K562 (cell line): Measurements from ENCODE around the gene AKT1.

Experiments
- FOSL1 ChIP-seq: fragments of 200-800 bp; sonication (Bioruptor generic); conservative IDR thresholded peaks from 2 replicates; pipeline ENCODE4 v1.6.1; 2016; ENCODE audit warnings: missing genetic modification characterization, missing compliant biosample characterization
- KDM2B ChIP-seq: fragments of 250-450 bp; sonication (Bioruptor Pico); IDR thresholded peaks from 2 replicates; pipeline ENCODE4 v1.8.0; 2021; ENCODE audit warnings: mild to moderate bottlenecking, moderate library complexity
- MAFF ChIP-seq: IDR thresholded peaks from 2 replicates; pipeline ENCODE4 v1.6.1; 2012; ENCODE audit warnings: low read length, improper control_type of control experiment
- MAFK ChIP-seq: IDR thresholded peaks from 2 replicates; pipeline ENCODE4 v1.6.1; 2011; ENCODE audit warnings: low read length, improper control_type of control experiment
- NRF1 ChIP-seq, 2 experiments: fragments of 450-650 bp; IDR thresholded peaks in 1 of 2; conservative IDR thresholded peaks in 1 of 2; 2 replicates each; pipeline ENCODE4 v1.6.1; 2014; ENCODE audit warnings: mild to moderate bottlenecking in 2 of 2
- RAD21 ChIP-seq, 2 experiments: fragments of 250-450 bp in 1 of 2; fragments of 450-650 bp in 1 of 2; sonication (Bioruptor Pico) in 1 of 2; formaldehyde crosslinking in 1 of 2; IDR thresholded peaks in 1 of 2; conservative IDR thresholded peaks in 1 of 2; 2 replicates each; pipeline versions ENCODE4 v1.4.0 to v1.8.0; 2020 to 2022; ENCODE audit warnings: mild to moderate bottlenecking in 2 of 2, moderate library complexity in 1 of 2
- SMAD2 ChIP-seq: fragments of 150-350 bp; IDR thresholded peaks from 2 replicates; pipeline ENCODE4 v1.6.1; 2014; ENCODE audit warnings: low read depth, mild to moderate bottlenecking, low read length
- ZKSCAN3 ChIP-seq: fragments of 250-450 bp; sonication (Bioruptor Pico); IDR thresholded peaks from 2 replicates; pipeline ENCODE4 v1.4.0; 2020
- ZNF146 ChIP-seq: IDR thresholded peaks from one replicate; pipeline ENCODE4 v1.6.1; 2018; ENCODE audit warnings: missing compliant biosample characterization; ENCODE audit not compliant: unreplicated experiment
- ZNF354B ChIP-seq: fragments of 250-450 bp; sonication (Bioruptor Pico); IDR thresholded peaks from 2 replicates; pipeline ENCODE4 v1.4.0; 2020
- TF ChIP-seq, protein P1 (sequence below), 3 experiments: IDR thresholded peaks in 2 of 3; conservative IDR thresholded peaks in 1 of 3; 2 replicates each; pipeline ENCODE4 v1.5.1; 2011 to 2012; ENCODE audit warnings: low read length in 3 of 3, mild to moderate bottlenecking in 3 of 3, control low read depth in 2 of 3, improper control_type of control experiment in 1 of 3, inconsistent platforms in 1 of 3, low read depth in 1 of 3, mixed read lengths in 1 of 3, moderate library complexity in 1 of 3; ENCODE audit not compliant: insufficient read depth in 2 of 3
- TF ChIP-seq, protein P2 (sequence below): sonication (generic); formaldehyde crosslinking; IDR thresholded peaks from 2 replicates; pipeline ENCODE4 v1.5.0; 2020; ENCODE audit warnings: missing genetic modification reagents

DNA sequence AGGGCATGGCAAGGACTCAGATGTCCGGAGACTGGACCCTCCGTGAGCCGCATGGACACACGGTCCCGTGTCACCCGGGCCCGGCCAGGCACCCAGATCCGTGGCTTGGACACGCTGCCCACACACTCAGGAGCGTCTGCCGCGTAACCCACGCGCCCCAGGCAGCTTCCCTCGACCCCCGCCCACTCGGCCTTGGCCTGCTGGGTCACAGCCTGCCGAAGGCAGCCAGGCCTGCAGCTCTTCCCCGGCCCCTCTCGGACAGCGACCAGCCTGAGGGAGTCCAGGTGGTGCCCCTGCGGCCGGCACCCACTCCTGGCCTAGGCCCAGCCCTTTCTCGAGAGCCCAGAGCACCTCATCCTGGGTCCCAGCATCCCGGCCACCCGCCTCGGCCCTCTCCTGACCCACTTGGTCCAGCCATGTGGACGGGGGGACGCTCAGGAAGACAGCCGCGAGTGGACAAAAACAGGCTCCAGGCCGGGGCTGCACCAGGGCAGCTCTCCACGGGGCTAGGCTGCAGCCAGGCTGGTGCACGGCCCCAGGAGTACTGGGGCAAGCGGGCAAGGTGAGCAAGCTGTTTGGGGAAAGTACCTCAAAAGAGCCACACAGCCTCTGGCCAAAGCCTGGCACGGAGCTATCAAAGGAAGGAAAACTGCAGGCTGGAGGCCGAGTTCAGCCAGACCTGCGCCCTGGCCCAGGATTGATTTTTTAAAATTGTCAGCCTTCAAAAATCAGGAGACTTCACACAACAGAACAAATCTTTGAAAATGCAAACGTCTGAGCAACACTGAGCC, 6.5 kb downstream of the AKT1 start:
- TF ChIP-seq, protein P1, sequence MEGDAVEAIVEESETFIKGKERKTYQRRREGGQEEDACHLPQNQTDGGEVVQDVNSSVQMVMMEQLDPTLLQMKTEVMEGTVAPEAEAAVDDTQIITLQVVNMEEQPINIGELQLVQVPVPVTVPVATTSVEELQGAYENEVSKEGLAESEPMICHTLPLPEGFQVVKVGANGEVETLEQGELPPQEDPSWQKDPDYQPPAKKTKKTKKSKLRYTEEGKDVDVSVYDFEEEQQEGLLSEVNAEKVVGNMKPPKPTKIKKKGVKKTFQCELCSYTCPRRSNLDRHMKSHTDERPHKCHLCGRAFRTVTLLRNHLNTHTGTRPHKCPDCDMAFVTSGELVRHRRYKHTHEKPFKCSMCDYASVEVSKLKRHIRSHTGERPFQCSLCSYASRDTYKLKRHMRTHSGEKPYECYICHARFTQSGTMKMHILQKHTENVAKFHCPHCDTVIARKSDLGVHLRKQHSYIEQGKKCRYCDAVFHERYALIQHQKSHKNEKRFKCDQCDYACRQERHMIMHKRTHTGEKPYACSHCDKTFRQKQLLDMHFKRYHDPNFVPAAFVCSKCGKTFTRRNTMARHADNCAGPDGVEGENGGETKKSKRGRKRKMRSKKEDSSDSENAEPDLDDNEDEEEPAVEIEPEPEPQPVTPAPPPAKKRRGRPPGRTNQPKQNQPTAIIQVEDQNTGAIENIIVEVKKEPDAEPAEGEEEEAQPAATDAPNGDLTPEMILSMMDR (IDR thresholded peaks at IDR 0.05 in 2 of 3, conservative IDR thresholded peaks at IDR 0.05 in 1 of 3; ENCODE audit: insufficient read depth in 2 of 3, low read depth in 1 of 3, low read length in 3 of 3): no peak
- no peak for TF ChIP-seq ZNF146
- TF ChIP-seq ZNF354B (CRISPR knock-in tag): no peak
- no peak for TF ChIP-seq MAFF
- no peak for TF ChIP-seq RAD21 (CRISPR knock-in tag; conservative IDR thresholded peaks at IDR 0.05 in 1 of 2, IDR thresholded peaks at IDR 0.05 in 1 of 2)
- TF ChIP-seq ZKSCAN3 (CRISPR knock-in tag): no peak
- TF ChIP-seq, protein P2, sequence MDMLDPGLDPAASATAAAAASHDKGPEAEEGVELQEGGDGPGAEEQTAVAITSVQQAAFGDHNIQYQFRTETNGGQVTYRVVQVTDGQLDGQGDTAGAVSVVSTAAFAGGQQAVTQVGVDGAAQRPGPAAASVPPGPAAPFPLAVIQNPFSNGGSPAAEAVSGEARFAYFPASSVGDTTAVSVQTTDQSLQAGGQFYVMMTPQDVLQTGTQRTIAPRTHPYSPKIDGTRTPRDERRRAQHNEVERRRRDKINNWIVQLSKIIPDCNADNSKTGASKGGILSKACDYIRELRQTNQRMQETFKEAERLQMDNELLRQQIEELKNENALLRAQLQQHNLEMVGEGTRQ (CRISPR knock-in tag): no peak
- TF ChIP-seq MAFK: no peak
- TF ChIP-seq KDM2B (CRISPR knock-in tag): no peak
- no peak for TF ChIP-seq FOSL1 (tag)
- TF ChIP-seq SMAD2: no peak
- TF ChIP-seq NRF1 (conservative IDR thresholded peaks at IDR 0.05 in 1 of 2, IDR thresholded peaks at IDR 0.05 in 1 of 2): no peak
